HG03460 (cell line): ENCODE measurements around the gene PDIA4.
"Not testable (repeated sequence)": the region's sequence is repeated elsewhere in the genome, so short reads cannot be mapped to it uniquely, and the experiment has no call there.

ENCODE experiments used
- ATAC-seq: cut with Tn5 transposase; IDR thresholded peaks from one replicate; pipeline ENCODE4 v1.9.1; 2021; ENCODE audit not compliant: unreplicated experiment

Gene PDIA4

DNA sequence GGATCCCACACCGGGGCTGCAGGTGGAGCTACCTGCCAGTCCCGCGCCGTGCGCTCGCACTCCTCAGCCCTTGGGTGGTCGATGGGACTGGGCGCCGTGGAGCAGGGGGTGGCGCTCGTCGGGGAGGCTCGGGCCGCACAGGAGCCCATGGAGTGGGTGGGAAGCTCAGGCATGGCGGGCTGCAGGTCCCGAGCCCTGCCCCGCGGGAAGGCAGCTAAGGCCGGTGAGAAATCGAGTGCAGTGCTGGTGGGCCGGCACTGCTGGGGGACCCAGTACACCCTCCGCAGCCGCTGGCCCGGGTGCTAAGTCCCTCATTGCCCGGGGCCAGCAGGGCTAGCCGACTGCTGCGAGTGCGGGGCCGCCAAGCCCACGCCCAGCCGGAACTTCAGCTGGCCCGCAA, 10.3 kb upstream of the PDIA4 start:
- not testable (repeated sequence) for ATAC-seq

GRCh38 chr7:149036676-149037075, 8.4 kb upstream of the PDIA4 start:
- ATAC-seq = no peak

GRCh38 chr7:149031353-149031910, 3.1 kb upstream of the PDIA4 start:
- no peak for ATAC-seq

GRCh38 chr7:149030439-149030838, 2.1 kb upstream of the PDIA4 start:
- not testable (repeated sequence) for ATAC-seq

- ATAC-seq = no peak
Observed at GRCh38 chr7:149027611-149028345, 527 bp downstream of the PDIA4 start.

- ATAC-seq = no peak
Observed at GRCh38 chr7:149027055-149027454, 1.2 kb downstream of the PDIA4 start.

- ATAC-seq = no peak
Observed at GRCh38 chr7:149023662-149024061, 4.6 kb downstream of the PDIA4 start.

DNA sequence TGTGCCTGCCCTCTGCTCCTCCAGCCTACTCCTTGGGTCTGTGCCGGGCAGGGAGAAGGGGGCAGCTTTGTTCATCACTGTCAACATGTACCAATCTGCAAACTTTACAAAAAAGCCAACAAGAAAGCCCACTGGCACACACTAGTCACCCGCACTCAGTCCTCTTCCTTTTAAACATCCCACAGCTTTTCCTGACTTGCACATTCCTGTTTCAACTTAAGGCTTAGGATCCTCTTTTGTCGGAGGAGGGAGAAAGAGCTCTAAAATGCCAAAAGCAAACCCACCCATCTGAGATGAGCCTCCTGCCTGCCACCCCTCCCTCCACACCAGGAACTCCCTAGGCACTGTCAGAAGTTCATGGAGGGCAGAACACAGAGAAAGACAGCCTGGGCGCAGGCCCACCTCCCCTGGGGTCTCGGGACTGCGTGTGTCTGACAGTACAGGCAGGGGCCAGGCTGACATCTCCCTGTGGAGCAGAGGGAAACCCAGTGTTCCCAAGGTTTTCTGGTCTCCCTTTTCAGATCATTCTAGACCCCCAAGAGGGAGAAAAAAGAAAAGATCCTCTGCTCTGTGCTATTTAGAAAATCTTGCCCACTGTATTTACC, 5.4 kb downstream of the PDIA4 start:
- ATAC-seq = no peak

DNA sequence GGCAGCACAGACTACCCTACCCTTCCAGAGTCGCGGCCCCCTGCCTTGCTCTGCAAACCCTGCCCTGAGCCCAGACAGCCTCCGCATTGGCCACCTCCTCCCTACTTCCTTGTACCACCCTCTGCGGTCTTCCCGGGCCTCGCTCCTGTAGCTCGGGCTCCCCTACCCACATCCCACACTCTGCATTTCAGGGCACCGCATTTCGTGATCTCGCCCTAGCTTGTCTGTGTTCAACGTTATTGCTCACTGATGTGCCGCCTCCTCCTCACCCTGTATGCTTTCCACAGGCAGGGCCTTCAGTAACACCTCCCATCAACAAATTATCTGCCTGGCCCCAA, 6.6 kb downstream of the PDIA4 start:
- ATAC-seq = no peak

DNA sequence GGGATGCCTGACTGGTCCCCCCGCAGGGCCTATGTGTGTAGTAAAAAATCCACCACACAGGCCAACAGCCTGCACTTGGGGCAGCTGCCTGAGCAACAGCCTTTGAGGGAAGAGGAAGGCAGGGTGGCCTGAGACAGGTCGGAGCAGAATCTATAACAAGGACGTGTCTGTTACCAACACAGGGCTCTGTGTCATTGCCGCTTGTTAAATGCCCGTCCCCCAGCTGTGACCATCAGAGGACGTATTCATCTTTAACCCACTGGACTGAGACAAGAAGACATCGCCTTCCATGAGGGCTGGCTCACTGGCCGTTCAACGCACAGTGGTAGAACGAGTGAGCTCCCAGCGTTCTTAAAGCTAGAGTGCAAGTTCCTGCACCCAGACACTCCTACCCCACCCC, 7.8 kb downstream of the PDIA4 start:
- no peak for ATAC-seq

DNA sequence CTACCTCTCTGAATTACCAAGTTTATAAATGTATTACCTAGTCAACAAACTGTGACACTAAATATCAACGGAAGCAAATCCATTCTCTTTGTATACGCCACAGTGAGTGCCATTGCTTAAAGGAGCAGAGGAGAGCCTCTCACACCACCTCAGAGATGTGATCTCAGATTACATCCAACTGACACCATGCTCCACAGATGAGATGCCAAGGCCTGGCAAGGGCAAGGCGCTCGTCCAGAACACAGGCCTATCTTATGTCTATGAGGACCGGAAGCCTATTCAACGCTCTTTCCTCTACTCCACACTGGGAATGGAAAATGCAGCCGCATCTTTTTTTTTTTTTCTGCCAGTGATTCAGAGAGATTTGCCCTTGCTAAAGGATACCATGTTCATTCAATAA, 11.4 kb downstream of the PDIA4 start:
- ATAC-seq = no peak

GRCh38 chr7:149014309-149014708, 14.0 kb downstream of the PDIA4 start:
- ATAC-seq = no peak

DNA sequence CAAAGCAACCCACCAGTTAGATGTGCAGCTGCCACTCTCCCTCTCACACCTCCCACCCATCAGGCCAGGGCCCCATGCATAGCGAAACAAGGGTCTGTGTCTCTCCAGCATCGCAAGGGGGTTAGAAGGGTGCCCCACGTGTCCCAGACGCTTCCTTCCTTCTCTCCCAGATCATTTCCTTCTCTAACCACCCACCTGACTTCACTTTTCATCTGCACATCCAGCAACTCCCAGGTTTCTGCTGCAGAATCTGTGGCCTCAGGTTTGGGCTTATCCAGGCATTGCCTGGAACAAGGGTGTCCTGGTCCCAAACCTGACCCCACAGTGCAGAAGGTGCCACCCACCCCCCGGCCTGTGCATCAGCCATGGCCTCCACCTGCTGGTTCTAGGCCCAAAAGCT, 14.4 kb downstream of the PDIA4 start:
- ATAC-seq = no peak

DNA sequence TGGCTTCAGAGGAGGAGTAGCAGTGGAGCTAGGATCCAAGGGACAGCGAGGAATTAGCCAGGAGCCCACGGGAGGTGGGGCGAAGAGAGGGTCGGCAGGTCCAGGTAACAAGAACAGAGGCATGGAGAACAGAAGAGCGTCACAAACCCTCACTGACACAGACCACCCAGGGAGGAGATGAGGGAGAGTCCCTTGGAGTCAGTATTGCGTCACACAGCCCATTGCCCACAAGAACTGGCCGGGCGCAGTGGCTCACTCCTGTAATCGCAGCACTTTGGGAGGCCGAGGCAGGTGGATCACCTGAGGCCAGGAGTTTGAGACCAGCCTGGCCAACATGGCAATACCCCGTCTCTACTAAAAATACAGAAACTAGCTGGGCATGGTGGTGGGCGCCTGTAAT, 15.6 kb downstream of the PDIA4 start:
- not testable (repeated sequence) for ATAC-seq

GRCh38 chr7:149011491-149011890, 16.8 kb downstream of the PDIA4 start:
- ATAC-seq = no peak

- ATAC-seq = no peak
Observed at GRCh38 chr7:149010451-149010850, 17.9 kb downstream of the PDIA4 start.

DNA sequence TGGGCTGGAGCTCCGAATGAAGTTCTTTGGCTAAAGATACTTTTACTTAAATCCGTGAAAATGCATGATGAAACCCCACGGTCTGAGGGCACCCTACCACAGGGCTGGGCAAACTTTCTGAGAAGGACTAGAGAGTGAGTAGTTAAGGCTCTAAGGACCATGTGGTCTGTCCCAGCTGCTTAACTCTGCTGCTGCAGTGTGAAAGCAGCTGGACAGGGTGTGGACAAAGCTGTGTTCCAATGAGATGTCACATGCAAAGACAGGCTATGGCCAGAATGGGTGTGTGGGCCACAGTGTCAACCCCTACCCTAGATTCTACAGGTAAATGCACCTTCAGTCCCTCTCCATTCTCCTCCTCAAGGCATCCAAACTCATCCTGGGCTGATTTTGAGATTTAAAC, 18.8 kb downstream of the PDIA4 start:
- no peak for ATAC-seq

- ATAC-seq = no peak
Observed at GRCh38 chr7:149007611-149008010, 20.7 kb downstream of the PDIA4 start.

DNA sequence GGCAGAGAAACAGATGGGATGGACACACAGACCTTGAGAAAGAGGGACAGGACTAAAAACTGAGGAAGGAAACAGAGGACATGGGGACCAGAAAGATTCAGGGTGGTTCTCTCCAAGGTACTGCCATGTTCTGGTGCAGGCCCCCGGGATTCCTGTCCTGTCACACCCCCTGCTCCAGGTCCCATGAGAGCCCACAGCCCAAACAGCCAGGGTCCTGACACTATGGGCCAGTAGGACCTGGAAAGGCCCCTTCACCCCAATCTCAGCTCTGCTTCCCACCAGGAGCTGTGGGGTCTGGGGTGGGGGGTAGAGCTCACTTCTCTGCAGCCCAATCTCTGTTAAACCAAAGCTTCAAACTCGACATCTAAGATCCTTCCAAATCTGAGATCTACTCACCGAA, 21.2 kb downstream of the PDIA4 start:
- no peak for ATAC-seq

- ATAC-seq = no peak
Observed at GRCh38 chr7:149006345-149006725, 22.0 kb downstream of the PDIA4 start.

DNA sequence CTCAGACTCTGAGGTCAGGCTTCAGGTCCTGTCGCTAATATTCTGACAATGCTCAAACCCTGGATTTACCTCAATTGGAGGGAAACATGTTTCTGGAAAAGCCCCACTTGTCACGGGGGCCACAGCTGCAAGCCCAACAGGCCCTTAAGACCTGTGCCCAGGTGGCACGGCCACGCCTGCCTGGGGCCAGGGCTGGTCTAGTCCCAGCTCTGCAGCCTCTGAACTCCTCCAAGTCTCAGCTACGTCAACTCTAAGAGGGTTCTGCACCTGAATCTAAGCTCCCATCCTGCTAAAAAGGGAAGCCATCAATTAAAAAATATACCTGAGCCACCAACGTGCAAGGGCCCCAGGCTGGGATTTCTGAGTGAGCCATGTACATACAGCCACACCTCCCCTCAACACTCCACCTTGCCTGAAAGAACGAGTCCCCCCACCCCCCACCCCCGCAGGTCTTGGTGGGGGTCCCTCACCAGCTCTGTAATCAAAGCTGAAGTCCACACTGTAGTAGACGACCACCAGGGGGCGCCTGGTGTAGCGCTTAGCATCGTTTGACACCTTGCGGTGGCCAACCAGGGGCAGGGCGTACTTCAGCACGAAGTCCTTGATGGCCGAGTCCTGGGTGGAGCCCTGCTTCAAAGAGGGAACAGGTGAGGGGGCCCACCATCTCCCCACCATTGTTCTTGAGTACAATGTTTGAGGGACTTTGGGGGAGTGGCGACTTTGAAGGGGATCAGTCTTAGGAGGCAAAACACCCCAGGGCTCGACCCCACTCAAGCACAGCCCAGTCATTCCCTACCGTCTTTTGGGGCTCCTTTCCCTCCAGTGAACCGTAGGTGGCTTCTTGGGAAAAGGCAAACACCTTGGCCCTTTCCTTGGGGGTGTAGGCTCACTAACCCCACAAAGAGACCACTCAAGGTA, 22.6 kb downstream of the PDIA4 start:
- peak; percentile 75 for ATAC-seq
